ENCODE measurements around the gene CCL17.

Gene CCL17

GRCh38 chr16:57462209-57462977 is 57.8 kb downstream of the CCL17 start, which contains the start of gene POLR2C (continued):
- TF ChIP-seq ZBTB11 (tag by site-specific recombination; conservative IDR thresholded peaks at IDR 0.05; ENCODE audit: low read depth) (peak; percentile 93), ZNF600 (tag by site-specific recombination; IDR thresholded peaks at IDR 0.05) (no peak), RBAK (tag by site-specific recombination; IDR thresholded peaks at IDR 0.05) (no peak), ZNF623 (tag by site-specific recombination; IDR thresholded peaks at IDR 0.05) (0 out of 2 replicates have a peak, but pooled peaks have one; percentile 19), ZNF660 (tag by site-specific recombination; IDR thresholded peaks at IDR 0.05) (peak; percentile 95), ZNF629 (tag by site-specific recombination; IDR thresholded peaks at IDR 0.05) (peak; percentile 76), ZNF16 (tag by site-specific recombination; IDR thresholded peaks at IDR 0.05; ENCODE audit: low read depth) (no peak), ZNF24 (tag by site-specific recombination; IDR thresholded peaks at IDR 0.05) (peak; percentile 84; the same call in 1 of the 2 replicates), ZNF23 (tag by site-specific recombination; IDR thresholded peaks at IDR 0.05; ENCODE audit: borderline replicate concordance) (no peak), ZBTB44 (tag by site-specific recombination; IDR thresholded peaks at IDR 0.05) (peak; percentile 44; the same call in 1 of the 2 replicates), ZBTB26 (tag by site-specific recombination; optimal IDR thresholded peaks at IDR 0.05) (peak; percentile 61), ZNF391 (tag by site-specific recombination; IDR thresholded peaks at IDR 0.05; ENCODE audit: borderline replicate concordance, low read depth) (peak; percentile 51; the same call in 1 of the 2 replicates), TRIM28 (IDR thresholded peaks at IDR 0.05; ENCODE audit: borderline replicate concordance, low read length) (0 out of 2 replicates have a peak, but pooled peaks have one; percentile 18), ZNF311 (tag by site-specific recombination; IDR thresholded peaks at IDR 0.05; ENCODE audit: borderline replicate concordance) (no peak), SP7 (tag by site-specific recombination; IDR thresholded peaks at IDR 0.05) (peak; percentile 68), REPIN1 (tag by site-specific recombination; IDR thresholded peaks at IDR 0.05; ENCODE audit: low read depth) (0 out of 2 replicates have a peak, but pooled peaks have one; percentile 30), ZNF654 (tag by site-specific recombination; IDR thresholded peaks at IDR 0.05; ENCODE audit: low read depth) (peak; percentile 45), HIC1 (tag by site-specific recombination; IDR thresholded peaks at IDR 0.05) (no peak), ZNF843 (tag by site-specific recombination; IDR thresholded peaks at IDR 0.05) (peak; percentile 52; the same call in 1 of the 2 replicates), HOXA7 (CRISPR knock-in tag; IDR thresholded peaks at IDR 0.05; ENCODE audit: borderline replicate concordance) (no peak), ZFP69B (tag by site-specific recombination; IDR thresholded peaks at IDR 0.05) (no peak), ZNF335 (tag by site-specific recombination; conservative IDR thresholded peaks at IDR 0.05) (peak; percentile 72), ZXDB (tag by site-specific recombination; IDR thresholded peaks at IDR 0.05) (peak; percentile 88), ZFP41 (tag by site-specific recombination; IDR thresholded peaks at IDR 0.05; ENCODE audit: borderline replicate concordance) (no peak), ZSCAN5A (tag by site-specific recombination; IDR thresholded peaks at IDR 0.05) (peak; percentile 86), ZBTB1 (tag by site-specific recombination; IDR thresholded peaks at IDR 0.05) (no peak), GLIS2 (tag by site-specific recombination; IDR thresholded peaks at IDR 0.05) (no peak)
- TF ChIP-seq, protein P1, sequence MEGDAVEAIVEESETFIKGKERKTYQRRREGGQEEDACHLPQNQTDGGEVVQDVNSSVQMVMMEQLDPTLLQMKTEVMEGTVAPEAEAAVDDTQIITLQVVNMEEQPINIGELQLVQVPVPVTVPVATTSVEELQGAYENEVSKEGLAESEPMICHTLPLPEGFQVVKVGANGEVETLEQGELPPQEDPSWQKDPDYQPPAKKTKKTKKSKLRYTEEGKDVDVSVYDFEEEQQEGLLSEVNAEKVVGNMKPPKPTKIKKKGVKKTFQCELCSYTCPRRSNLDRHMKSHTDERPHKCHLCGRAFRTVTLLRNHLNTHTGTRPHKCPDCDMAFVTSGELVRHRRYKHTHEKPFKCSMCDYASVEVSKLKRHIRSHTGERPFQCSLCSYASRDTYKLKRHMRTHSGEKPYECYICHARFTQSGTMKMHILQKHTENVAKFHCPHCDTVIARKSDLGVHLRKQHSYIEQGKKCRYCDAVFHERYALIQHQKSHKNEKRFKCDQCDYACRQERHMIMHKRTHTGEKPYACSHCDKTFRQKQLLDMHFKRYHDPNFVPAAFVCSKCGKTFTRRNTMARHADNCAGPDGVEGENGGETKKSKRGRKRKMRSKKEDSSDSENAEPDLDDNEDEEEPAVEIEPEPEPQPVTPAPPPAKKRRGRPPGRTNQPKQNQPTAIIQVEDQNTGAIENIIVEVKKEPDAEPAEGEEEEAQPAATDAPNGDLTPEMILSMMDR (tag by site-specific recombination; IDR thresholded peaks at IDR 0.05) = peak; percentile 97
